Spleen (tissue), 11 donors: ENCODE measurements around the gene BCL7A. TPM values are rescaled to one million over a fixed set of nuclear protein-coding genes. Genes with fewer than 3 reads are reported as not detected.
A peak's percentile ranks its signal among the peaks of the same experiment; 100 is the strongest.

ENCODE experiments used
- DNase-seq: peaks from one replicate; pipeline ENCODE4 v3.0.0-alpha.2; 2020
- H3K27ac ChIP-seq, 8 donors: fragments of 200-600 bp; sonication (generic) in 7 of 8; 1 replicate in 4 of 8; 2 replicates in 4 of 8; pipeline versions ENCODE4 v1.5.0 to v1.8.0; 2016 to 2021; ENCODE audit warnings: inconsistent platforms in 4 of 8, mild to moderate bottlenecking in 4 of 8, moderate library complexity in 1 of 8
- H3K27me3 ChIP-seq, 7 donors: fragments of 200-600 bp; sonication (generic) in 6 of 7; replicated peaks in 1 of 7; 1 replicate in 4 of 7; 2 replicates in 3 of 7; pipeline versions ENCODE4 v1.5.0 to v1.8.0; 2016 to 2021; ENCODE audit warnings: inconsistent platforms in 3 of 7, mild to moderate bottlenecking in 1 of 7
- H3K36me3 ChIP-seq, 6 donors: fragments of 200-600 bp; sonication (generic) in 5 of 6; 1 replicate in 4 of 6; 2 replicates in 2 of 6; pipeline versions ENCODE4 v1.5.0 to v1.8.0; 2016 to 2021; ENCODE audit warnings: inconsistent platforms in 2 of 6
- H3K4me1 ChIP-seq, 6 donors: fragments of 200-600 bp; sonication (generic) in 5 of 6; 1 replicate in 3 of 6; 2 replicates in 3 of 6; pipeline versions ENCODE4 v1.5.0 to v1.8.0; 2016 to 2021; ENCODE audit warnings: inconsistent platforms in 3 of 6
- H3K4me3 ChIP-seq, 8 donors: fragments of 200-600 bp; sonication (generic) in 7 of 8; 1 replicate in 4 of 8; 2 replicates in 4 of 8; pipeline versions ENCODE4 v1.5.0 to v1.8.0; 2016 to 2021; ENCODE audit warnings: inconsistent platforms in 4 of 8, mild to moderate bottlenecking in 4 of 8, moderate library complexity in 2 of 8
- H3K9me3 ChIP-seq, 8 donors: fragments of 200-600 bp; sonication (generic) in 7 of 8; 1 replicate in 4 of 8; 2 replicates in 4 of 8; pipeline versions ENCODE4 v1.5.0 to v1.8.0; 2016 to 2021; ENCODE audit warnings: inconsistent platforms in 4 of 8
- CTCF ChIP-seq, 11 experiments: fragments of 200-600 bp in 7 of 11; fragments of 450-650 bp in 4 of 11; sonication (generic) in 4 of 11; IDR thresholded peaks in 8 of 11; conservative IDR thresholded peaks in 3 of 11; 1 replicate in 7 of 11; 2 replicates in 4 of 11; pipeline versions ENCODE4 v1.4.0 to v1.8.0; 2016 to 2021; ENCODE audit warnings: antibody characterized with exemption in 11 of 11, inconsistent platforms in 4 of 11, mild to moderate bottlenecking in 1 of 11
- POLR2A ChIP-seq, 3 donors: fragments of 450-650 bp; IDR thresholded peaks; one replicate each; pipeline ENCODE4 v1.5.1; 2017; ENCODE audit warnings: antibody characterized with exemption in 3 of 3, mild to moderate bottlenecking in 1 of 3
- POLR2AphosphoS5 ChIP-seq, 3 donors: sonication (generic); formaldehyde crosslinking; IDR thresholded peaks; one replicate each; pipeline ENCODE4 v1.5.1; 2017; ENCODE audit warnings: antibody characterized with exemption in 3 of 3
- WGBS, 5 donors: extraction: QIAGEN DNeasy Blood & Tissue Kit in 3 of 5; methylation state at CpG; one replicate each; pipeline versions ENCODE4 v1.1.5 to v1.1.7; 2013 to 2018; 5-methylcytosine and 5-hydroxymethylcytosine counted together
- intact Hi-C: fragments of 100-400 bp; cut with DNase I; formaldehyde crosslinking; loops from one replicate; pipeline ENCODE4 v1.15.0; 2023; ENCODE audit warnings: low total_unique reads
- polyA plus RNA-seq, 3 donors: library from polyadenylated mRNA; stranded (reverse); fragments of 200-250 nt; gene quantifications; one replicate each; pipeline ENCODE4 v1.2.1, GENCODE V29; 2013
- total RNA-seq, 7 donors: library from RNA; depleted of rRNA in 3 of 7; stranded (reverse); fragments of >200 nt in 3 of 7; fragmentation: NEBNext Ultra II Directional in 4 of 7; extraction: Animal tissue kit (Norgen Biotek cat#: 25700) in 4 of 7; gene quantifications; one replicate each; pipeline versions ENCODE4 v1.1.0 to v1.2.1, GENCODE V29; 2016 to 2021
- donor health status: healthy with polysubstance abuse.
- donor health status: DM: no; HTN: no; CAD: no; lungs with moderate emphysema.
- donor health status: DM: no; HTN: no; CAD: no.
- donor health status: Bipolar disorder and iron deficiency.
- donor health status: healthy.
- donor health status: DM: no; HTN: no; CAD: no.
- donor health status: DM: yes; HTN: yes; CAD: no.

The BCL7A gene
- total and polyA plus RNA-seq, 10 donors = 2.5 to 10.1 (median 7.2) TPM

- peak overlapping the region; percentile 76 to 92 (median 87) for H3K27ac ChIP-seq
- WGBS, 5 donors = 0 to 1% (median 1%) methylated on average over 7 of the region's 7 CpGs
- intact Hi-C loops = no loop called here
- H3K4me1 ChIP-seq = peaks cover 46 to 94% (median 83%) of the 10 kb centered on the region in 6 donors
- H3K36me3 ChIP-seq = peaks cover 0 to 34% (median 15%) of the 10 kb centered on the region in 6 donors
- H3K4me3 ChIP-seq = peak overlapping the region; percentile 14 to 92 (median 82)
- TF ChIP-seq POLR2A (IDR thresholded peaks at IDR 0.05) (peak in 1 of 3 donors; percentile 46), POLR2AphosphoS5 (IDR thresholded peaks at IDR 0.05) (peak in 2 of 3 donors; percentile 79 to 90), CTCF (IDR thresholded peaks at IDR 0.05 in 8 of 11, conservative IDR thresholded peaks at IDR 0.05 in 3 of 11) (peak in 2 of 11 experiments; percentile 27 to 39)
- H3K9me3 ChIP-seq = no peaks in the 10 kb centered on the region
- H3K27me3 ChIP-seq = no peaks in the 10 kb centered on the region
- peak; percentile 85 for DNase-seq
Observed at GRCh38 chr12:122081697-122082221, 60.1 kb downstream of the BCL7A start.

- TF ChIP-seq POLR2A (IDR thresholded peaks at IDR 0.05) (no peak), POLR2AphosphoS5 (IDR thresholded peaks at IDR 0.05) (no peak), CTCF (IDR thresholded peaks at IDR 0.05 in 8 of 11, conservative IDR thresholded peaks at IDR 0.05 in 3 of 11) (no peak)
- peaks cover 43 to 94% (median 82%) of the 10 kb centered on the region in 6 donors for H3K4me1 ChIP-seq
Observed at GRCh38 chr12:122082621-122083356, 61.1 kb downstream of the BCL7A start.

GRCh38 chr12:122084857-122085405 is 63.2 kb downstream of the BCL7A start:
- DNase-seq = no peak
- peaks cover 0 to 58% (median 15%) of the 10 kb centered on the region in 6 donors for H3K36me3 ChIP-seq
- no peaks in the 10 kb centered on the region for H3K27me3 ChIP-seq
- peak overlapping the region in 2 of 8 donors; percentile 39 to 92 for H3K27ac ChIP-seq
- 76 to 94% (median 86%) methylated on average over 13 of the region's 13 CpGs for whole genome bisulfite sequencing, 5 donors
- no peak for TF ChIP-seq POLR2AphosphoS5 (IDR thresholded peaks at IDR 0.05)
- TF ChIP-seq POLR2A (IDR thresholded peaks at IDR 0.05) = no peak
- no peak for TF ChIP-seq CTCF (IDR thresholded peaks at IDR 0.05 in 8 of 11, conservative IDR thresholded peaks at IDR 0.05 in 3 of 11)
- intact Hi-C loops = no loop called here
- no peaks in the 10 kb centered on the region for H3K9me3 ChIP-seq
- peaks cover 54 to 100% (median 94%) of the 10 kb centered on the region in 6 donors for H3K4me1 ChIP-seq
- H3K4me3 ChIP-seq = no peak overlapping the region

More at GRCh38 chr12:122082621-122083356, 61.1 kb downstream of the BCL7A start:
- H3K9me3 ChIP-seq = no peaks in the 10 kb centered on the region
- H3K36me3 ChIP-seq = peaks cover 0 to 43% (median 15%) of the 10 kb centered on the region in 6 donors
- H3K27ac ChIP-seq = peak overlapping the region; percentile 76 to 92 (median 87)
- no peak for DNase-seq
- H3K27me3 ChIP-seq = no peaks in the 10 kb centered on the region
- WGBS, 5 donors = 19 to 31% (median 29%) methylated on average over 6 of the region's 6 CpGs
- peak overlapping the region in 6 of 8 donors; percentile 7 to 92 (median 84) for H3K4me3 ChIP-seq
- intact Hi-C loops = no loop called here

- Histone ChIP-seq H3K9me3 (no peaks in the 10 kb centered on the region), H3K27ac (peak overlapping the region in 5 of 8 donors; percentile 7 to 70 (median 39)), H3K4me1 (peaks cover 58 to 100% (median 93%) of the 10 kb centered on the region in 6 donors), H3K4me3 (no peak overlapping the region), H3K36me3 (peaks cover 0 to 58% (median 15%) of the 10 kb centered on the region in 6 donors), H3K27me3 (no peaks in the 10 kb centered on the region)
- intact Hi-C loops = no loop called here
- WGBS, 5 donors = 86 to 91% (median 89%) methylated on average over 5 of the region's 5 CpGs
- TF ChIP-seq POLR2A (IDR thresholded peaks at IDR 0.05) (no peak), POLR2AphosphoS5 (IDR thresholded peaks at IDR 0.05) (no peak), CTCF (IDR thresholded peaks at IDR 0.05 in 8 of 11, conservative IDR thresholded peaks at IDR 0.05 in 3 of 11) (no peak)
- no peak for DNase-seq
Observed at GRCh38 chr12:122085591-122085990, 63.9 kb downstream of the BCL7A start.
